LNCAP (cell line): Measurements from ENCODE around the gene FRMD6.

Source experiments
- TF ChIP-seq, protein P1 (sequence below): fragments of 450-650 bp; IDR thresholded peaks from 2 replicates; pipeline ENCODE4 v1.5.1; 2017; ENCODE audit warnings: mild to moderate bottlenecking

The FRMD6 gene

DNA sequence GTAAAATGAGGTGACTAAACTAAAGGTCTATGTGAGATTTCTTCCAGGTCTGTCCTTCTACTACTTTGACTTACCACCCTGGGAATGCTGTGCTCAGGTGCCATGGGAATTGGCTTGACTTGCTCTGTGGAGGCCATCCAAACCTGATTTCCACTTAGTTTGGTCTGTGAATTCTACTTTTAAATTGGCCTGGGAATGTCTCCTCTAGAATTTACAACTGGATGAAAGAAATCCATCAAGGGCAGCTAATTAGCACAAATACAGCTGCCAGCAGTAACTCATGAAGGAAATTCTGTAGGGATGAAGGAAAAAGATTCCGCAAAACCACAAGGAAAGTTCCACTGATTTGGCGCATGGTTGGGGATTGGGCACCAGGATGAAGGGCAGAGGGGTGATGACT, 31.7 kb upstream of the FRMD6 start:
- TF ChIP-seq, protein P1, sequence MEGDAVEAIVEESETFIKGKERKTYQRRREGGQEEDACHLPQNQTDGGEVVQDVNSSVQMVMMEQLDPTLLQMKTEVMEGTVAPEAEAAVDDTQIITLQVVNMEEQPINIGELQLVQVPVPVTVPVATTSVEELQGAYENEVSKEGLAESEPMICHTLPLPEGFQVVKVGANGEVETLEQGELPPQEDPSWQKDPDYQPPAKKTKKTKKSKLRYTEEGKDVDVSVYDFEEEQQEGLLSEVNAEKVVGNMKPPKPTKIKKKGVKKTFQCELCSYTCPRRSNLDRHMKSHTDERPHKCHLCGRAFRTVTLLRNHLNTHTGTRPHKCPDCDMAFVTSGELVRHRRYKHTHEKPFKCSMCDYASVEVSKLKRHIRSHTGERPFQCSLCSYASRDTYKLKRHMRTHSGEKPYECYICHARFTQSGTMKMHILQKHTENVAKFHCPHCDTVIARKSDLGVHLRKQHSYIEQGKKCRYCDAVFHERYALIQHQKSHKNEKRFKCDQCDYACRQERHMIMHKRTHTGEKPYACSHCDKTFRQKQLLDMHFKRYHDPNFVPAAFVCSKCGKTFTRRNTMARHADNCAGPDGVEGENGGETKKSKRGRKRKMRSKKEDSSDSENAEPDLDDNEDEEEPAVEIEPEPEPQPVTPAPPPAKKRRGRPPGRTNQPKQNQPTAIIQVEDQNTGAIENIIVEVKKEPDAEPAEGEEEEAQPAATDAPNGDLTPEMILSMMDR = no peak

- TF ChIP-seq, protein P1 = no peak
Measured at GRCh38 chr14:51621654-51622053, 30.1 kb upstream of the FRMD6 start.

- TF ChIP-seq, protein P1 = no peak
Measured at GRCh38 chr14:51622376-51622775, 29.3 kb upstream of the FRMD6 start.

- TF ChIP-seq, protein P1 = no peak
Measured at GRCh38 chr14:51624955-51625569, 26.6 kb upstream of the FRMD6 start.

GRCh38 chr14:51626185-51626584, 25.5 kb upstream of the FRMD6 start:
- TF ChIP-seq, protein P1 = no peak

DNA sequence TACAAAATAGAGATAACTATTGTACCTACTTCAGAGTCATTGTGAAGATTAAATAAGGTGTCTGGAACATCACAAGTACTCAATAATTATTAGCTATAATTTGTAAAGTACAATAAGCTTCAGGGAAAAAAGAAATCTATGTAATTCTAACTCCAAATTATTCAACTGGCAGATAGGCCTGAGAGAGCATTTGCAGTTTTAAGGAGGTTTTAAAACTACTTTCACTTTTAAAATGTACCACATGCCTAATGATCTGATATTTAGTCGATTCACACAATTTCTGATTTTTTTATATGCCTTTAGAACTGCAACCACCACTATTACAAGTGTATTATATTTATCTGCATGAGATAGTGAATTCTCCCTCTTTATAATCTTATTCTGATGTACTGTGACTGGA, 24.9 kb upstream of the FRMD6 start:
- TF ChIP-seq, protein P1 = no peak

- TF ChIP-seq, protein P1 = no peak
Measured at GRCh38 chr14:51627313-51627712, 24.4 kb upstream of the FRMD6 start.

DNA sequence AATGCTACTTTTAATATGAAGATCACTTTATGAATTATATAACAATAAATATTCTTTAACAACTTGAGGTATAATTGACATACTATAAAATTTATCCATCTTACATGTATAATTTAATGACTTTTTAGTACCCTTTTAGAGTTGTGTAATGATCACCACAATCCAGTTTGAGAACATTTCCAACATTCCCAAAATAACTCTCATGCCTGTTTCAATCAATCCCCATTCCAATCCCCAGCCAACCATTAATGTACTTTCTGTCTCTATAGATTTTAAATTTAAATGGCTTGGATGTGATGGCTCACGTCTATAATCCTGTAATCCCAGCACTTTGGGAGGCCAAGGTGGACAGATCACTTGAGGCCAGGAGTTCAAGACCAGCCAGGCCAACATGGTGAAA, 23.5 kb upstream of the FRMD6 start:
- TF ChIP-seq, protein P1 = no peak
